Endothelial cell of umbilical vein (primary cell): ENCODE data around the gene FBXO40. TPM values are rescaled to one million over a fixed set of nuclear protein-coding genes. Genes with fewer than 3 reads are reported as not detected.

Experiments
- BruUV-seq: library from RNA; stranded (reverse); fragments of 400-500 nt; replicated peaks from 2 replicates; lab custom pipeline; 2021; lab: Mats Ljungman, UMichigan
- CTCF ChIA-PET: fragments of 300-600, 350-600 bp; sonication (Branson Sonifier 250); formaldehyde crosslinking; loops from one replicate; lab custom pipeline; 2021; ENCODE audit warnings: antibody characterized with exemption, inconsistent platforms; lab: Charles Lee
- POLR2A ChIA-PET: fragments of 300-600, 350-600 bp; sonication (Branson Sonifier 250); formaldehyde crosslinking; loops from one replicate; lab custom pipeline; 2021; ENCODE audit warnings: antibody characterized with exemption, inconsistent platforms; lab: Charles Lee
- DNase-seq: peaks from one replicate; pipeline ENCODE4 v3.0.0-alpha.2; 2011; ENCODE audit warnings: low read depth, low spot score
- FAIRE-seq: peaks from 2 replicates; lab custom pipeline; 2011; peaks lifted over from hg19 to GRCh38; lab: Jason Lieb, UNC
- H2AFZ ChIP-seq: 2 replicates; pipeline ENCODE4 v1.6.0; 2012; ENCODE audit warnings: low read depth, low read length, control low read depth, inconsistent platforms
- H3K27ac ChIP-seq: 2 replicates; pipeline ENCODE4 v1.5.1; 2011; ENCODE audit warnings: low read depth, mild to moderate bottlenecking, control low read depth, low read length, moderate library complexity; ENCODE audit not compliant: insufficient read depth
- H3K27me3 ChIP-seq, 2 experiments: 2 replicates each; pipeline versions ENCODE4 v1.6.0 to v1.6.1; 2011; ENCODE audit warnings: low read length in 2 of 2, mixed read lengths in 1 of 2; ENCODE audit not compliant: control insufficient read depth in 2 of 2, insufficient read depth in 2 of 2
- H3K36me3 ChIP-seq, 2 experiments: 2 replicates in 1 of 2; 3 replicates in 1 of 2; pipeline ENCODE4 v1.5.1; 2011; ENCODE audit warnings: low read length in 2 of 2, mild to moderate bottlenecking in 1 of 2, moderate library complexity in 1 of 2; ENCODE audit not compliant: control insufficient read depth in 2 of 2, insufficient read depth in 2 of 2; ENCODE audit errors: extremely low read depth in 1 of 2
- H3K4me1 ChIP-seq: 3 replicates; pipeline ENCODE4 v1.5.1; 2011; ENCODE audit warnings: mild to moderate bottlenecking, low read length; ENCODE audit not compliant: control insufficient read depth, insufficient read depth; ENCODE audit errors: extremely low read depth
- H3K4me2 ChIP-seq: 2 replicates; pipeline ENCODE4 v1.6.1; 2011; ENCODE audit warnings: low read length, control low read depth, mixed read lengths; ENCODE audit not compliant: insufficient read depth
- H3K4me3 ChIP-seq, 3 experiments: fragments of 200-600 bp in 1 of 3; sonication (generic), shearing (Covaris generic) in 1 of 3; replicated peaks in 1 of 3; 2 replicates each; pipeline ENCODE4 v1.5.1; 2011 to 2016; ENCODE audit warnings: control low read depth in 3 of 3, low read length in 3 of 3, mild to moderate bottlenecking in 2 of 3, inconsistent platforms in 1 of 3, low read depth in 1 of 3, moderate library complexity in 1 of 3; ENCODE audit not compliant: insufficient read depth in 1 of 3
- H3K79me2 ChIP-seq: 2 replicates; pipeline ENCODE4 v1.6.0; 2012; ENCODE audit warnings: low read length, inconsistent platforms; ENCODE audit not compliant: control insufficient read depth, insufficient read depth
- H3K9ac ChIP-seq: replicated peaks from 2 replicates; pipeline ENCODE3; 2011; ENCODE audit warnings: low read length, control low read depth; ENCODE audit not compliant: insufficient read depth; ENCODE audit errors: extremely low read depth
- H3K9me1 ChIP-seq: replicated peaks from 3 replicates; pipeline ENCODE4 v1.6.0; 2011; ENCODE audit warnings: mild to moderate bottlenecking, low read length; ENCODE audit not compliant: control insufficient read depth, insufficient read depth; ENCODE audit errors: extremely low read depth
- H3K9me3 ChIP-seq: replicated peaks from 2 replicates; pipeline ENCODE4 v1.5.1; 2012; ENCODE audit warnings: low read length, inconsistent platforms; ENCODE audit not compliant: control insufficient read depth, insufficient read depth
- H4K20me1 ChIP-seq: replicated peaks from 2 replicates; pipeline ENCODE3; 2011; ENCODE audit warnings: mild to moderate bottlenecking, low read length; ENCODE audit not compliant: control insufficient read depth, insufficient read depth; ENCODE audit errors: extremely low read depth
- EZH2 ChIP-seq: IDR thresholded peaks from 2 replicates; pipeline ENCODE4 v1.6.1; 2012; ENCODE audit warnings: borderline replicate concordance, low read depth, mild to moderate bottlenecking, moderate library complexity, low read length, inconsistent platforms; ENCODE audit not compliant: severe bottlenecking
- FOS ChIP-seq: IDR thresholded peaks from 2 replicates; pipeline ENCODE4 v1.6.1; 2011; ENCODE audit warnings: mild to moderate bottlenecking, low read length, moderate library complexity, borderline replicate concordance; ENCODE audit not compliant: insufficient read depth
- GATA2 ChIP-seq: IDR thresholded peaks from 2 replicates; pipeline ENCODE4 v1.7.0; 2011; ENCODE audit warnings: low read depth, mild to moderate bottlenecking, moderate library complexity, mixed read lengths, low read length; ENCODE audit not compliant: insufficient read length, insufficient read depth
- JUN ChIP-seq: IDR thresholded peaks from 2 replicates; pipeline ENCODE4 v1.6.1; 2011; ENCODE audit warnings: borderline replicate concordance, low read depth; ENCODE audit not compliant: insufficient read length, insufficient read depth
- MAX ChIP-seq: IDR thresholded peaks from 2 replicates; pipeline ENCODE4 v1.6.1; 2011; ENCODE audit not compliant: insufficient read depth, insufficient read length
- MYC ChIP-seq: IDR thresholded peaks from one replicate; pipeline ENCODE4 v1.6.1; 2011; ENCODE audit warnings: mild to moderate bottlenecking, low read depth, low read length
- POLR2A ChIP-seq: IDR thresholded peaks from 2 replicates; pipeline ENCODE4 v1.6.1; 2012; ENCODE audit warnings: low read depth, mild to moderate bottlenecking, control low read depth, low read length
- POLR2AphosphoS5 ChIP-seq: IDR thresholded peaks from 2 replicates; pipeline ENCODE4 v1.6.1; 2012; ENCODE audit warnings: low read depth, mild to moderate bottlenecking, control low read depth, low read length, moderate library complexity; ENCODE audit not compliant: insufficient read depth
- dilution Hi-C: fragments of 300-500 bp; cut with MboI; formaldehyde crosslinking; loops from one replicate; pipeline ENCODE4 v1.15.0; 2019; ENCODE audit warnings: low sequenced_read_pairs; ENCODE audit not compliant: extremely low pct_ligation_motif_present
- intact Hi-C: fragments of 100-400 bp; cut with micrococcal nuclease; formaldehyde crosslinking; loops from one replicate; pipeline ENCODE4 v1.10.0; 2022
- polyA plus RNA-seq, 4 experiments: library from polyadenylated mRNA; depleted of rRNA in 3 of 4; stranded (reverse) in 3 of 4; unstranded in 1 of 4; fragments of >200 nt; gene quantifications; 2 replicates each; pipeline versions ENCODE4 v1.2.1 to v1.2.3, GENCODE V29; 2011 to 2012; ENCODE audit warnings: missing spikeins in 1 of 4
- total RNA-seq: library from RNA; stranded (reverse); gene quantifications from 2 replicates; pipeline ENCODE4 v1.2.3, GENCODE V29; 2021
- TF ChIP-seq, protein P1 (sequence below), 2 donors: IDR thresholded peaks; 1 replicate in 1 of 2; 2 replicates in 1 of 2; pipeline ENCODE4 v1.5.1; 2011; ENCODE audit warnings: low read length in 2 of 2, mild to moderate bottlenecking in 2 of 2, moderate library complexity in 2 of 2, control low read depth in 1 of 2, inconsistent platforms in 1 of 2, low read depth in 1 of 2; ENCODE audit not compliant: insufficient read depth in 1 of 2; ENCODE audit errors: extremely low read depth in 1 of 2

FBXO40 gene
- total and polyA plus RNA-seq, 2 donors (not counting 3 experiments of a cell fraction or from before 2014, with no cell fraction given), result not detected

DNA sequence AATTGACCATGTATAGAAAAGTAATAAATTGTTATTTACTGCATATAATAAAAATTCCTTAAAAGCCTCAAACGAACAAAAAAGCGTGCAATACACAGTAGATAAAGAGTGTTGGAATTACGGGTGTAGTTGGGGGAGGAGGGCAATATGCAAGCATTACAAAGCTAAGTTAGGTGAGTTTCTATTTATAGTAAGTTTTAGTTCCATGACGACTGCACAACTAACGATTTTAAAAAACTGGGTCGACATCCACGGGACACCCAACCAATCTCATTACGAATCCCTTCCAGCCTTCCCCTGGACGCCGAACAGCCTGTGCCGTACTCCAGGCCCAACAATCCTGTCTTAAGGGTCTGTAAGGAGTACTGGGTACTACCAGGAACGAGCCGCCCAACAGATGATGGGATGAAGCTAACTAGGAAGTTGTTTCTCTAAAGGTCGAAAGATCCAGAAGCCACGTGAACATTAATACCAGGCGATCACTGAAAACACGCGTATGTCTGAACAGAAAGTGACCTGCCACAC, 48.1 kb upstream of the FBXO40 start:
- no peaks in the 10 kb centered on the region for H3K9me3 ChIP-seq
- ChIA-PET POLR2A (no interaction called here), CTCF (interaction anchor here (1.3 to 3.6 kb wide), 3 partner anchors 555 to 762 kb away, joined by 3 to 36 read pairs (median 11); no protein-coding TSS in a partner anchor)
- H3K9me1 ChIP-seq, result no peaks in the 10 kb centered on the region
- peak overlapping the region; percentile 67 for H3K9ac ChIP-seq
- intact Hi-C loops, result loop anchor here (2.0 to 10.0 kb wide), 3 partner anchors 117 to 1710 kb away; partner anchors contain the start of genes EAF2, HCLS1 and IQCB1
- peaks cover 12% of the 10 kb centered on the region for H3K4me1 ChIP-seq
- BruUV-seq, result no TSS peak
- H3K4me3 ChIP-seq, result peak overlapping the region; percentile 65 to 93 (median 67)
- H3K36me3 ChIP-seq, result no peaks in the 10 kb centered on the region
- FAIRE-seq (no peak), DNase-seq (no peak)
- H3K79me2 ChIP-seq, result peaks cover 24% of the 10 kb centered on the region
- H3K4me2 ChIP-seq, result peak overlapping the region; percentile 98
- no peaks in the 10 kb centered on the region for H3K27me3 ChIP-seq
- no peaks in the 10 kb centered on the region for H4K20me1 ChIP-seq
- H3K27ac ChIP-seq, result peak overlapping the region; percentile 17
- TF ChIP-seq MYC (no peak), JUN (no peak), POLR2A (no peak), FOS (no peak), POLR2AphosphoS5 (no peak), GATA2 (no peak), EZH2 (no peak), MAX (no peak)
- TF ChIP-seq, protein P1, sequence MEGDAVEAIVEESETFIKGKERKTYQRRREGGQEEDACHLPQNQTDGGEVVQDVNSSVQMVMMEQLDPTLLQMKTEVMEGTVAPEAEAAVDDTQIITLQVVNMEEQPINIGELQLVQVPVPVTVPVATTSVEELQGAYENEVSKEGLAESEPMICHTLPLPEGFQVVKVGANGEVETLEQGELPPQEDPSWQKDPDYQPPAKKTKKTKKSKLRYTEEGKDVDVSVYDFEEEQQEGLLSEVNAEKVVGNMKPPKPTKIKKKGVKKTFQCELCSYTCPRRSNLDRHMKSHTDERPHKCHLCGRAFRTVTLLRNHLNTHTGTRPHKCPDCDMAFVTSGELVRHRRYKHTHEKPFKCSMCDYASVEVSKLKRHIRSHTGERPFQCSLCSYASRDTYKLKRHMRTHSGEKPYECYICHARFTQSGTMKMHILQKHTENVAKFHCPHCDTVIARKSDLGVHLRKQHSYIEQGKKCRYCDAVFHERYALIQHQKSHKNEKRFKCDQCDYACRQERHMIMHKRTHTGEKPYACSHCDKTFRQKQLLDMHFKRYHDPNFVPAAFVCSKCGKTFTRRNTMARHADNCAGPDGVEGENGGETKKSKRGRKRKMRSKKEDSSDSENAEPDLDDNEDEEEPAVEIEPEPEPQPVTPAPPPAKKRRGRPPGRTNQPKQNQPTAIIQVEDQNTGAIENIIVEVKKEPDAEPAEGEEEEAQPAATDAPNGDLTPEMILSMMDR (IDR thresholded peaks at IDR 0.05; ENCODE audit: extremely low read depth in 1 of 2, insufficient read depth in 1 of 2, low read depth in 1 of 2, low read length in 2 of 2), result no peak
- H2AFZ ChIP-seq, result peak overlapping the region; percentile 89
- dilution Hi-C loops, result no loop called here
